Measurements from ENCODE around the gene PALMD.

GRCh38 chr1:99704356-99704816 is 58.5 kb downstream of the PALMD start:
- TF ChIP-seq POLR2A (IDR thresholded peaks at IDR 0.05) (no peak), CTCF (IDR thresholded peaks at IDR 0.05) (no peak)
